ENCODE data around the gene CITED1.
"Not testable (repeated sequence)": the region's sequence is repeated elsewhere in the genome, so short reads cannot be mapped to it uniquely, and the experiment has no call there.

Gene CITED1

DNA sequence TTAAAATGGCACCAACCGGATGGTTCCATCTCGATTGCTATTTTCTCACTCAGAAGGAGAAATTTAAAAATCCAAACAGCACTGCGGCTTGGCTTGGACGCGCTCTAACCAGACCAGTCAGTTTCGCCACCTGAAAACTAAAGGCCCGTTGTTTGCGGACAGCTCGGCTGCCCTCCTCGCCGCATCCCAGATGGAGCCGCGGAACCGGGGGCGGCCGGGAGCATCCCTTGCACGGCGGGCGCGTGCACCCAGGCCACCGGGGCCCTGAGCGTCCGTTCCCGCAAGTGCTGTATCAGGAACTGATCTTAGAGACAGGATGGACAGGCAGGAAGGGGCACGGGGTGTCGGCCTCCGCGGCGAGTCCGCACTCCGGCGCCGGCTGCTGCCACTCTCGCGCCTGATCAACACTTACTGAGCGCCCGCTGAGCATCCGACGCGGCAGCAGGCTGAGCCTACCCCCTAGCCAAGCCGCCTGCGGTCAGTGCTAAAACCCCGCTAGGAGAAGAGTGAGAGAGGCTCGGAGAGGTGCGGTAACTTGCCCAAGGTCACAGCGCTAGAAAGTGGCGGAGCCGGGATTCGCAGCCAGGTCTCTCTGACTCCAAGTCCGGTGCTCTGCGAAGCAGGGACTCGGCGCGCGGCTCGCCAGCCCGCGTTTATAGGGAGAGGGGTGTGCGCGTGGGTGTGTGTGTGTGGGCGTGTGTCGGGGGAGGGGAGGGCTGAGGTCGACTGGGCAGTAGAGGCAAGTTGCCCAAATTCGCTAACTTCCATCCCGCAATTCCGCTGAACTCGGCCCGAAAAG, at the start of gene CITED1:
TSS of gene CITED1 (minus strand) at position 629 of the 799 bp plus-strand sequence. CDS start 3,045 bp downstream, outside the sequence.
- DNase-seq (ENCODE audit: low read depth, low spot score): no peak

- no peak for DNase-seq (ENCODE audit: low read depth, low spot score)
Observed at GRCh38 chrX:72352786-72353185, 47.1 kb upstream of the CITED1 start.

DNA sequence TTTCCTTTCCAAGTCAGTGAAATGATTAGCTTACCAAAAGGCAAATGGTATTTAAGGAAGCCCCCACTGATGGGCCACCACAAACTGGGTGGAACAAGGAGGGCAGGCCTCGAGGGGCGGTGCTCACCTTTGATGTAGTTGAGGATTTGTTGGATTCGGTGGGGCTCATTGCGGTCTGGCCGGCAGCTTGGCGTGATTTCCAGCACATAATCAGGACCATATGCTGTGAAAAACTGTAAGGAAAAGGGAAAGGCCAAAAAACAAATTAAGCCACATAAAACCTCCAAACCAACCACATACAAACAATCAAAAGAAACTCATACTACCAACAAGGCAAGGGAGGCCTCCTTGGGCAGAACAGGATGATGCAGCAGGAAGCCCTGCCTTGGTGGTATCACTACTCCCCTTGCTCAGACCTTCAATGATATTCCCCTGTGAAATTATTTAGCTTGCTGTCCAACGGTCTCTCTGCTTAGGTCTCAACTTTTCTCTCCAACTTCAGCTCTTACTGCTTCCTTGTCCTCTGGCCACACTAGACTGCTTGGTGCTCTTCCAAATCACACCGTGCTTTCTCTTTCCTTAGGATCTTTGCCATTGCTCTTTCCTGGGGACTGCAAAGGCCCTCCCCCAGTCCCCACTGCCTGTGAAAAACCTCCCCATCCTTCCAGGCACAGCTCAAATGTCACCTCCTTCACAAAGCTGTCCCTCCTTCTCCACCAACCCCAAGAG, 46.1 kb upstream of the CITED1 start:
- no peak for DNase-seq (ENCODE audit: low read depth, low spot score)

DNA sequence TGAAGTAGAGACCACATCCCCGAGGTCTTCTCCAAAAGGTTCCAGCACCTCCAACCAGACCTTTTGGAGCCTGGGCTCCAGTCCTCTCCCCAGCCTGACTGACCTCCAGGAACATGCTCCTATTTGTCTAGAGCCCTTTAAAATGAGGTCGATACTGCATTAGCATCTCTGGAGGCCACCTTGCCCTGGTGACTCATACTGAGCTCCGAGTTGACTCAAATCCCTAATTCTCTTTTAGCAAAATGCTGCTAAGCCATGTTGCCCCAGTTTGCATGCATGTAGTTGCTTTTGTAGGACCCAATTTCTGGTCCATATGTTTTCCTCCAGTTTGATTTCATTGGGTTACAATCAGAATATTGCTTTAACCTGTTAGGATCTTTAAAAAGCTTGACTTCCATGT, 43.5 kb upstream of the CITED1 start:
- no peak for DNase-seq (ENCODE audit: low read depth, low spot score)

- no peak for DNase-seq (ENCODE audit: low read depth, low spot score)
Observed at GRCh38 chrX:72348247-72348979, 42.7 kb upstream of the CITED1 start.

- DNase-seq (ENCODE audit: low read depth, low spot score): no peak
Observed at GRCh38 chrX:72347366-72347765, 41.7 kb upstream of the CITED1 start.

GRCh38 chrX:72346302-72346949, 40.7 kb upstream of the CITED1 start:
- DNase-seq (ENCODE audit: low read depth, low spot score): no peak

DNA sequence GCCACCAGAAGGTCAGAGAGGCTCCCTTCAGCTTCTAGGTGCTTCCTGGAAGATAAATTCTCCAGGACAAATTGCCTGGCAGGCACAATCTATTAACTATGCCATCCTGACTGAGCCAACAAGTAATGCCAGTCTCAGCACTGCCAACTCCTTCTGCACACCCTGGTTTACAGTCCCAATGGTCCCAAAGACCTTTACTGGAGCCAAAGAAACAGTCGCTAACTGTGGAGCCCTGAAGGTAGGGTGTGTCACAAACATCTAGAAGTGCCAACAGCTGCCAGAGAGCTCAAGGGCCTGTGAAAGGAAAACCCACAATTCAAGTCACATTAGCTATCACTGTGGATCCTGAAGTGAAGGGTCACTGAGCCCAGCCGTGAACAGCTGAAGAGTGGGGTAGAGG, 34.9 kb upstream of the CITED1 start:
- no peak for DNase-seq (ENCODE audit: low read depth, low spot score)

- no peak for DNase-seq (ENCODE audit: low read depth, low spot score)
Observed at GRCh38 chrX:72340041-72340440, 34.3 kb upstream of the CITED1 start.

GRCh38 chrX:72330131-72330530, 24.4 kb upstream of the CITED1 start:
- DNase-seq (ENCODE audit: low read depth, low spot score): no peak

- DNase-seq (ENCODE audit: low read depth, low spot score): no peak
Observed at GRCh38 chrX:72326605-72327300, 21.0 kb upstream of the CITED1 start.

GRCh38 chrX:72319651-72320050, 13.9 kb upstream of the CITED1 start:
- not testable (repeated sequence) for DNase-seq (ENCODE audit: low read depth, low spot score)

DNA sequence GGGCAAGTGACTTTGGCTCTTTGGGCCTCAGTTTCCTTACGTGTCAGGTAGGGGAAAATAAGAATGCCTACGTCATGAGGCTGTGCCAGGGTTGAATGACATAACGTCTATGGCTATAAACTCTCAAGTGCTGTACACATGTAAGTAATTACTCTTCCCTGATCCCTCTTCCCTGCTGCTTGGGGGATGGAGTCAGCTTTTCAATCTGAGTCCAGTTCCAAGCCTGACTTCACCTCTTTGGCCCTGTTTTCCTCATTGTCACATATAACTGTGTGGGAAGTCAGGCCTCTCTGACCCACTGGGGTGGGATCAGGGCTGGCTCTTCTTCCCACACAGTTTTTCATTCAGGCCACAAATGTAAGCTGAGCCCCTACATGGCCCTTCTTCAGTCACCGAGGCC, 11.4 kb upstream of the CITED1 start:
- no peak for DNase-seq (ENCODE audit: low read depth, low spot score)

DNA sequence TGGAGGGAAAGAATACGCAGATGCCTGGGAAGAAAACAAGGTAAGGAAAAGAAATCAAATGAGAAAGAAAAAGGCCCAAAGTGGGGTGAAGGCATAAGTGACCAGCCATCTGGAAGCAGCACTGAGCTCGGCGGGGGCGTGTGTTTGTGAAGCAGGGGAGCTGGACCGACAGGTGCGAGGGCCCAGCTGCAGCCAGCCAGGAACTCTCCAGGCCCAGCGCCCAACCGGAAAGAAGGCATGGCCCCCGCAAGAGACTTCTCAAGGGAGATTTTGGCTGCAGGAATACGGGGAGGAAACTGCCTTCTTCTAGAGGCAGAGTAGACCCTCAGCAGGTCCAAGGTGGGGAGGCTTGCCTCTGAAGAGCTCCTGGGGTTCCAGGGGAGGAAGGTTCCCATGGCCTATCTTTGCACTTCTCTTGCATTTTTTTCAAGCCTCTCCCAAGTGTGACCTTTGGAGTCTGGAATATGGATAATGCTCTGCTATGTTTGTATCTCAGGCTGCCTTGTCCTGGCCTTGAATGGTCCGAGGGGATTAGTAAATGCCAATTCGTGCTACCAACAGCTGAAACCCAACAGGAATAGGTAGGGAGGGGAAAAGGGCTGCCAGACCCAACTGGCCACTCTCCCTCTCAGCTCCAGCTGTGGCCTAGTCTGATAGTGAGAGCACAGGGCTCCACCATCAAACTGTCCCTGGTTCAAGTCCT, 10.8 kb upstream of the CITED1 start:
- no peak for DNase-seq (ENCODE audit: low read depth, low spot score)

DNA sequence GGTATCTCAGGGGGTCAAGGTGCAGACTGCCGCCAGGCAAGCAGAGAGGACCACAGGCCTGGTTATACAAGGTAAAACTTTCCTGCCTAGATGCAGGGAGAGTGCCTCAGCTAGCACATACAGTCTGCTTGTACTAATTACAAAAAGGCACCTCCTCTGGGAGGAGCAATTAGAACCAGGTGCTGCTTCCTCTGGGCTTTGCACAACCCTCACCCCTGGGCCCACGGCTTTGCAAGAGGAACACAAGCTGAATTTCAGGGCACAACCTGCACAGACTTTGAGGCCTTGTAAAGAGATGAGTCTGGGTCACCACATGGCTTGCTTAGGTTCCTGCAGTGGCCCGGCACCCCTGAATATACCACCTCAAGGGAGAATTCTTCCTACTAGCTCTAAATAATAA, 9.2 kb upstream of the CITED1 start:
- DNase-seq (ENCODE audit: low read depth, low spot score): no peak

- no peak for DNase-seq (ENCODE audit: low read depth, low spot score)
Observed at GRCh38 chrX:72313707-72314641, 8.3 kb upstream of the CITED1 start.

GRCh38 chrX:72312311-72312940, 6.7 kb upstream of the CITED1 start:
- no peak for DNase-seq (ENCODE audit: low read depth, low spot score)

GRCh38 chrX:72309297-72310071, 3.8 kb upstream of the CITED1 start:
- no peak for DNase-seq (ENCODE audit: low read depth, low spot score)
